Rectal smooth muscle tissue (tissue), 1 donor: ENCODE measurements around the gene SNAPC1.
"Not testable (repeated sequence)": the region's sequence is repeated elsewhere in the genome, so short reads cannot be mapped to it uniquely, and the experiment has no call there.

Source experiments
- H3K27ac ChIP-seq: one replicate; pipeline ENCODE4 v1.7.0; 2013; ENCODE audit warnings: low read depth, low read length, inconsistent platforms
- H3K27me3 ChIP-seq: one replicate; pipeline ENCODE4 v1.7.0; 2013; ENCODE audit warnings: low read length; ENCODE audit not compliant: control insufficient read depth, insufficient read depth
- H3K36me3 ChIP-seq: one replicate; pipeline ENCODE4 v1.7.0; 2013; ENCODE audit warnings: low read length; ENCODE audit not compliant: control insufficient read depth, insufficient read depth
- H3K4me1 ChIP-seq: one replicate; pipeline ENCODE4 v1.7.0; 2013; ENCODE audit warnings: low read length; ENCODE audit not compliant: control insufficient read depth, insufficient read depth
- H3K4me3 ChIP-seq: one replicate; pipeline ENCODE4 v1.7.0; 2013; ENCODE audit warnings: low read length
- H3K9ac ChIP-seq: one replicate; pipeline ENCODE4 v1.7.0; 2013; ENCODE audit warnings: low read length

SNAPC1 gene

DNA sequence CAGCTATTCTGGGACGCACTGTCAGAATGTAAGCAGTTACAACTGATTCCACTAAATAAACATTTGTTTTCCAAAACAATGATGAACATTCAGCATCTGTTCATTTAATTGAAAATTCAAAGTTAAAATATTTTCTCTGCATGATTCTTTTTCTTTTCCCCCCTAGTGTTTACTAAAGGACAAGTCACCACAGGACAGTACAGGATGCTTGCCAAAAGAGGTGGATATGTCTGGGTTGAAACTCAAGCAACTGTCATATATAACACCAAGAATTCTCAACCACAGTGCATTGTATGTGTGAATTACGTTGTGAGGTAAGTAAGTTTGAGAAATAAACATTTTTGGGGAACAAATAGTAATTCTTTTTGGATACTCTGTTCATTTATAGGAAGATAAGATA is 28.2 kb upstream of the SNAPC1 start:
- Histone ChIP-seq H3K27ac (no peak overlapping the region), H3K4me3 (no peak overlapping the region), H3K4me1 (no peaks in the 10 kb centered on the region), H3K9ac (no peak overlapping the region), H3K27me3 (no peaks in the 10 kb centered on the region), H3K36me3 (peaks cover 10% of the 10 kb centered on the region)

- H3K36me3 ChIP-seq = peaks cover 16% of the 10 kb centered on the region
- H3K9ac ChIP-seq = no peak overlapping the region
- H3K27me3 ChIP-seq = no peaks in the 10 kb centered on the region
- H3K4me3 ChIP-seq = no peak overlapping the region
- H3K27ac ChIP-seq = no peak overlapping the region
- no peaks in the 10 kb centered on the region for H3K4me1 ChIP-seq
These were observed 25.5 kb upstream of the SNAPC1 start for GRCh38 chr14:61736751-61737150.

DNA sequence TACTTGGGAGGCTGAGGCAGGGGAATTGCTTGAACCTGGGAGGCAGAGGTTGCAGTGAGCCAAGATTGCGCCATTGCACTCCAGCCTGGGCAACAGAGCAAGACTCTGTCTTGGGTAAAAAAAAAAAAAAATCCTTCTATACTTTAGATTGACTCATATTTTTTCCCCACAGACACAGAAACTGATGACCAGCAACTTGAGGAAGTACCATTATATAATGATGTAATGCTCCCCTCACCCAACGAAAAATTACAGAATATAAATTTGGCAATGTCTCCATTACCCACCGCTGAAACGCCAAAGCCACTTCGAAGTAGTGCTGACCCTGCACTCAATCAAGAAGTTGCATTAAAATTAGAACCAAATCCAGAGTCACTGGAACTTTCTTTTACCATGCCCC is 24.3 kb upstream of the SNAPC1 start:
- Histone ChIP-seq H3K27me3 (no peaks in the 10 kb centered on the region), H3K4me3 (no peak overlapping the region), H3K9ac (no peak overlapping the region), H3K36me3 (peaks cover 16% of the 10 kb centered on the region), H3K4me1 (no peaks in the 10 kb centered on the region), H3K27ac (no peak overlapping the region)

DNA sequence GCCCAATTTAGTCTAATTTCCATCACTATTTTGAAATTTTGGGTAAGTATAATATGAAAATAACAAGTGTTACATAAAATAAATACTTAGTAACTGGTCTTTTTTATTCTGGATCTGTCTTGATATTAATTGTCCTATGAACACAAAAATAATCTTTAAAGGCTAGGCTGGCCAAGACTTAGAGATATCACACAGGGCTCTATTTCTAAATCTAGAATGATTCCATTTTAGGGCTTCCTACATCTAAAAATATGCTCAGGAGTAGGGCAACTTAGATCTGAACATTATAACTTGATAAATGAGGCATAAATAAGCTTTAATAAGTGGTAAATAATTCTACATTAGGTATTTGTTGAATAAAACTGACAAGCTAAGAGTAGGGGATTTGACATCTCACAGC is 23.1 kb upstream of the SNAPC1 start:
- H3K27me3 ChIP-seq = no peaks in the 10 kb centered on the region
- no peak overlapping the region for H3K27ac ChIP-seq
- H3K4me1 ChIP-seq = no peaks in the 10 kb centered on the region
- peaks cover 16% of the 10 kb centered on the region for H3K36me3 ChIP-seq
- no peak overlapping the region for H3K4me3 ChIP-seq
- no peak overlapping the region for H3K9ac ChIP-seq

DNA sequence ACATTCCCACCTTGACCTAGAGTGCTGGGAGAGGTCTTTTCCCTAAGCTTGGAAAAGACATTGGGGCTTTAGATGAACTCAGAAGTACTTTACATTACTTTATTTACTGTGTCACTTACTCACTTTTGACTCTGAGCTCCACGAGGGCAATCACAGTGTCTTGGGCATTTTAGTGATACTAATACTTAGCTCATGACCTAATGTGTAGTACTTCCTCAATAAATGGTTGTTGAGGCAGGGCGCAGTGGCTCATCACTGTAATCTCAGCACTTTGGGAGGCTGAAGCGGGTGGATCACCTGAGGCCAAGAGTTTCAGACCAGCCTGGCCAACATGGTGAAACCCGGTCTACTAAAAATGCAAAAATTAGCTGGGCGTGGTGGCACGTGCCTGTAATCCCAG is 19.8 kb upstream of the SNAPC1 start:
- Histone ChIP-seq H3K27me3 (no peaks in the 10 kb centered on the region), H3K9ac (no peak overlapping the region), H3K36me3 (peaks cover 10% of the 10 kb centered on the region), H3K4me3 (no peak overlapping the region), H3K27ac (no peak overlapping the region), H3K4me1 (no peaks in the 10 kb centered on the region)

GRCh38 chr14:61744238-61744637 is 18.0 kb upstream of the SNAPC1 start:
- no peak overlapping the region for H3K9ac ChIP-seq
- no peaks in the 10 kb centered on the region for H3K27me3 ChIP-seq
- no peaks in the 10 kb centered on the region for H3K4me1 ChIP-seq
- H3K36me3 ChIP-seq = peaks cover 10% of the 10 kb centered on the region
- H3K4me3 ChIP-seq = no peak overlapping the region
- no peak overlapping the region for H3K27ac ChIP-seq

DNA sequence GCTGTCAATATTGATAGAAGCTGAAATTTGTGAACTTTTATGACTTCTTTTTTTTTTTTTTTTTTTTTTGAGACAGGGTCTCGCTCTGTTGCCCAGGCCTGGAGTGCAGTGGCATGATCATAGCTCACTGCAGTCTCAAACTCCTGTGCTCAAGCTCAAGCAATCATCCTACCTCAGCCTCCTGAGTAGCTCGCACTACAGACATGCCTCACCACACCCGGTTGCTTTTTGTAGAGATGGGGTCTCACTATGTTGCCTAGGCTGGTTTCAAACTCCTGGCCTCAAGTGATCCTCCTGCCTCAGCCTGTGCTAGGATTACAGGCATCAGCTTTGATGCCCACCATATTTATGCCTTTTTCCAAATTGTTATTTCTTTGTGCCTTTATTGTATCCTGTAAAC is 15.9 kb upstream of the SNAPC1 start:
- H3K27me3 ChIP-seq, H3K4me3 ChIP-seq, H3K36me3 ChIP-seq, H3K4me1 ChIP-seq, H3K9ac ChIP-seq, H3K27ac ChIP-seq: not testable (repeated sequence)

DNA sequence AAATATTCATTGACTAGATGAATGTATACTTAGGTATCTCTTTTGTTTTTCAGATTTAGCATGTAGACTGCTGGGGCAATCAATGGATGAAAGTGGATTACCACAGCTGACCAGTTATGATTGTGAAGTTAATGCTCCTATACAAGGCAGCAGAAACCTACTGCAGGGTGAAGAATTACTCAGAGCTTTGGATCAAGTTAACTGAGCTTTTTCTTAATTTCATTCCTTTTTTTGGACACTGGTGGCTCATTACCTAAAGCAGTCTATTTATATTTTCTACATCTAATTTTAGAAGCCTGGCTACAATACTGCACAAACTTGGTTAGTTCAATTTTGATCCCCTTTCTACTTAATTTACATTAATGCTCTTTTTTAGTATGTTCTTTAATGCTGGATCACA is 15.3 kb upstream of the SNAPC1 start:
- Histone ChIP-seq H3K9ac (no peak overlapping the region), H3K4me1 (peaks cover 2% of the 10 kb centered on the region), H3K36me3 (peaks cover 4% of the 10 kb centered on the region), H3K4me3 (no peak overlapping the region), H3K27me3 (no peaks in the 10 kb centered on the region), H3K27ac (no peak overlapping the region)

DNA sequence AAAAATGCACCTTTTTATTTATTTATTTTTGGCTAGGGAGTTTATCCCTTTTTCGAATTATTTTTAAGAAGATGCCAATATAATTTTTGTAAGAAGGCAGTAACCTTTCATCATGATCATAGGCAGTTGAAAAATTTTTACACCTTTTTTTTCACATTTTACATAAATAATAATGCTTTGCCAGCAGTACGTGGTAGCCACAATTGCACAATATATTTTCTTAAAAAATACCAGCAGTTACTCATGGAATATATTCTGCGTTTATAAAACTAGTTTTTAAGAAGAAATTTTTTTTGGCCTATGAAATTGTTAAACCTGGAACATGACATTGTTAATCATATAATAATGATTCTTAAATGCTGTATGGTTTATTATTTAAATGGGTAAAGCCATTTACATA is 14.9 kb upstream of the SNAPC1 start:
- H3K36me3 ChIP-seq = peaks cover 4% of the 10 kb centered on the region
- no peak overlapping the region for H3K27ac ChIP-seq
- peaks cover 2% of the 10 kb centered on the region for H3K4me1 ChIP-seq
- no peaks in the 10 kb centered on the region for H3K27me3 ChIP-seq
- H3K4me3 ChIP-seq = no peak overlapping the region
- H3K9ac ChIP-seq = no peak overlapping the region

GRCh38 chr14:61749264-61749663 is 13.0 kb upstream of the SNAPC1 start:
- H3K36me3 ChIP-seq = peaks cover 4% of the 10 kb centered on the region
- no peak overlapping the region for H3K4me3 ChIP-seq
- no peak overlapping the region for H3K27ac ChIP-seq
- peaks cover 2% of the 10 kb centered on the region for H3K4me1 ChIP-seq
- no peak overlapping the region for H3K9ac ChIP-seq
- no peaks in the 10 kb centered on the region for H3K27me3 ChIP-seq

DNA sequence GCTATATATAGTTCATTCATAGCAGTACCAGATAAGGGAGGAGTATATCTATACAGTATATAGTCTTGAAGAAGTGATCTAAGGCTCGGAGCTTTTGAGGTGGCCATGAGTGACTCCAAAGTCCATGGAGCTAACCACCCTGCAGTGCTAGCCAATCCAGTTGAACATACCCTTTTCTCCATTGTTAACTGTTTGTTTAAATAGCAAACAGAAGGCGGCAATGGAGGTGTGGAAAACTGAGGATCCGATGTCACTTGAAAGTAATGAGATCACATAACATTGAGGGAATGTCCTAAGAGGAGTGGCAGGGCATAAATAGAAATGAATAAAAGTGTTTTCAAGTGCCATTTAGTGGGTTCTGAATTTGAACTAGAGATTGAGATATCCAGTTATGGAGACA is 12.4 kb upstream of the SNAPC1 start:
- Histone ChIP-seq H3K4me3 (no peak overlapping the region), H3K27ac (no peak overlapping the region), H3K27me3 (no peaks in the 10 kb centered on the region), H3K9ac (no peak overlapping the region), H3K4me1 (peaks cover 2% of the 10 kb centered on the region), H3K36me3 (peaks cover 4% of the 10 kb centered on the region)

DNA sequence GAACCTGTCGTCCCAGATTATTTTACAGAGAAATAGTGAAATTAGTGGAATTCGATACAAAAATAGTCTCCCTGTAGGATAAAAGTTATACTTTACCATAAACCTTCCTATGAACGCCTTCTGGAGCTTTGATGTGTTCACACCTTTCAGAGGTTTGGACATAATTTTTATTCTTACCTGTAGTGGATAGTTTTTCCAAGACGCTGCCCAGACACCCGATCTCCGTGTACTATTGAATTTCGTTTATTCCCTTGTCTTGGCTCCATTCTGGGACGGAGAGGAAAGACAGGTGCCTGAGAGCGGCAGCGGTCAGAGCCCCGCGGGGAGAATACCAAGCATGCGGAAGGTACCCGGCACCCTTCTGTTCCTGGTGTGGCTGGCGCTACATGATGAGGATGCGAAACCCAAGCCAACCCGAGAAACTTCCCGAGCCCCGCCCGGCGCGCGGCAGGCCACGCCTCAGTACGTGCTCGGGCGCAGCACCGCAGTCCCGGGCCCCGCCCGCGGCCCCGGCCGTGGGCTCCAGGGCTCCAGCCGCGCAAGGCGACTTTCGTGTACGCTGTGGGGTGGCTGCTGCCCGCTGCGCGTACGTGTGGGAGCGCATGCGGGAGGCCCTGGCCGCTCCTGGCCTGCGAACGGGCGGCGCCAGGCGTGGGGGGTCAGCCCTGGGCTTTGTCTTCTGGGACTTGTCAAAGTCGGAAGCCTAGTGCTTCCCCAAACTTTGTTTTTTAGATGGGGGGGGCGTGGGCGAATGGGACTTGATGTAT is 11.3 kb upstream of the SNAPC1 start:
- no peaks in the 10 kb centered on the region for H3K36me3 ChIP-seq
- H3K9ac ChIP-seq = peak overlapping the region; percentile 58
- no peaks in the 10 kb centered on the region for H3K27me3 ChIP-seq
- H3K4me1 ChIP-seq = peaks cover 2% of the 10 kb centered on the region
- peak overlapping the region; percentile 82 for H3K4me3 ChIP-seq
- H3K27ac ChIP-seq = peak overlapping the region; percentile 87

DNA sequence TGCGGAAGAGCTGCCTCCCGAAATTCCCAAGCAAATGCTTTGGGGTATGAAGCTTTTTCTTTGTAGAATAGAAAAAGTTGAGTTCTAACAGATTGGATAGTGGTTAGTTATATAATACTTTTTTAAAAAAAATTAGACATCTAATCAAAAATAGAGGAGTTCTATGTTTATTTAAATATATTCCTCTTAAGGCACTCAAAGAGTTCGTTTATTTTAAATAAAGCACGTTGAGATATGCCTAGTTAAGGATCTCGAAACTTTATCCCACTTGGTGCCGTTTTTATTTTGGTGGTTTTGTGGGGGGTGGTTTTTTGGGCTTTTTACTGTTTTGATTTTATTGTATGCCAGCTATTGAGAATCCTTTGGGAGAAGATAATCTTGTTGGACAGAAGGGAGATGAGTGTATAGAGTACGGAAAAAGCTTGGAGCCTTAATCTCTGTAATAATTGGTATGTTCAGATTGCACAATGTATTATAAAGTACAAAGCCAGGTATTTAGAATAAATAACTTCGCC is 10.7 kb upstream of the SNAPC1 start:
- Histone ChIP-seq H3K4me3 (peak overlapping the region; percentile 82), H3K9ac (peak overlapping the region; percentile 58), H3K36me3 (no peaks in the 10 kb centered on the region), H3K27ac (peak overlapping the region; percentile 87), H3K4me1 (peaks cover 2% of the 10 kb centered on the region), H3K27me3 (no peaks in the 10 kb centered on the region)
